ENCODE data around the gene RASSF3. TPM values are rescaled to one million over a fixed set of nuclear protein-coding genes. Genes with fewer than 3 reads are reported as not detected.
A peak's percentile ranks its signal among the peaks of the same experiment; 100 is the strongest.

RASSF3 gene
- total RNA-seq, 1 experiment from 2014 or later: 107 TPM

DNA sequence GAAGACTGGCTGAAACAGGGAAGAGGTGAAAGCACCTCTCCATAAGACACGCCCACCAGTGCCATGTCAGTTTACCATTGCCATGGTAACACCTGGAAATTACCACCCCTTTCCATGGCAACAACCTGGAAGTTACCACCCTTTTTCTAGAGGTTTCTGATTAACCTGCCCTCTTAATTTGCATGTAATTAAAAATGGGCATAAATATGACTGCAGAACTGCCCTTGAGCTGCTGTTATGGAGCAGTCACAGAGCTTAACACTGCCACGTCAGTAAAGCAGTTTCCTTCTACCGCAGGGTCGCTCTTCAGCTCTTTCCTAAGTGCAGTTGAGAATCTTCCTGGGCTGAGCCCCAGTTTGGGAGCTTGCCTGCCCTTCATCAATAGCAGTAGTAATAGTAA is 55.2 kb downstream of the RASSF3 start:
- Histone ChIP-seq H3K27me3 (ENCODE audit: control insufficient read depth, insufficient read depth, low read length) (no peaks in the 10 kb centered on the region), H3K27ac (ENCODE audit: low read length) (peak overlapping the region; percentile 98), H3K9me3 (ENCODE audit: control insufficient read depth, insufficient read depth, low read depth, low read length) (no peaks in the 10 kb centered on the region), H3K4me3 (ENCODE audit: low read depth in 2 of 2, low read length in 2 of 2) (peak overlapping the region in 1 of 2 experiments; percentile 36; a peak in 2 of 4 replicates), H3K4me1 (ENCODE audit: control insufficient read depth, insufficient read depth, low read length) (peaks cover 77% of the 10 kb centered on the region), H3K36me3 (ENCODE audit: control insufficient read depth, insufficient read depth, low read length) (no peaks in the 10 kb centered on the region)
- intact Hi-C loops (cut with micrococcal nuclease; ENCODE audit: unreplicated experiment): no loop called here
- ATAC-seq (peak; percentile 48), DNase-seq (ENCODE audit: low read depth, low spot score) (no peak)
- TF ChIP-seq TCF7L2 (IDR thresholded peaks at IDR 0.05; ENCODE audit: low read depth, low read length) (no peak), POLR2AphosphoS5 (IDR thresholded peaks at IDR 0.05; ENCODE audit: low read depth, low read length) (no peak), REST (IDR thresholded peaks at IDR 0.05; ENCODE audit: insufficient read depth in 1 of 2, low read depth in 2 of 2, low read length in 1 of 2) (no peak), CTCF (IDR thresholded peaks at IDR 0.05) (no peak), SIN3A (IDR thresholded peaks at IDR 0.05; ENCODE audit: borderline replicate concordance, insufficient read depth, low read depth, low read length) (no peak)
- in situ Hi-C loops (cut with HindIII; ENCODE audit: low pct_unique_long_range_greater_than_20kb, low sequenced_read_pairs): no loop called here
- POLR2A ChIA-PET: no interaction called here
- CTCF ChIA-PET: interaction anchor here (1.0 kb wide), 1 partner anchor 12 kb away, joined by 3 read pairs; no protein-coding TSS in a partner anchor
- BruUV-seq (replicated peaks): no TSS peak

DNA sequence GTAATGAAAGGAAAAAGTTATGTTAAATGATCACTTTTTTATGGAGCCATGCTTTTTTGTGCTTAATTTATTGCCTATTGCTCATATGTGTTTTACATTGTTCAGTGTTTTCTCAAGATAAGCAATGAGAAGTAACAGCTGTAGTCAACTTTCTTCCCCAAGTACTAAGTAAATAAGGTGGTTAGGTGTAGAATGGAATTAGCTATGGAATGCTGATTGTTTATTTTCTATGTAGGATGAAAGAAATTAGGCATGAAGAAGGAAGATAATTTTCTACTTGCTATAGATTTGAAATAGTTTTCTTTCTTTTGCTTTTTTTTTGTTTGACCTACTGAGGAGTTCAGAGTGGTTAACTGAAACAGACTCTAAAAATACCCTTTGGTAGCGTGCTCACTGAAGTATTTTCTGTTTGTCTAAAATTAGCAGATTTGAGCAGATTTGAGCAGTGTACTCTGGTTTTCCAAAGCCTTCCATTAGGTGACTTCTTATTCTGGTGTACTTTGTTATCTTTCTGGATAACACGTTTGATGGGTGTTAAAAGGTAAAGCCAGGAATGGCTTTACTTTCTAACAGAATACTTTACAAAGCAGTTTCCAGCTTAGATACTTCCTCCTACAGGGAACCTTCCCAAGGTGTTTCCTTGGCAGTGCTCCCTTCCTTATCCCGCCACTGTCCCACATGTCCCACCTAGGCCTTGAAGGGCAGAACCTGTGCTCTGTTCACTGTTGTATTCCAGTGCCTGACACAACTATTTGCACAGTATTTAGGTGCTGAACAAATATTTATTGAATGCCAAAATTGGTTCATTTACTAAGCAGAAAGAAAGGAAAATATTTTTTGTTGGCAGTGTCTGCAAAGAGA is 56.0 kb downstream of the RASSF3 start:
- in situ Hi-C loops (cut with HindIII; ENCODE audit: low pct_unique_long_range_greater_than_20kb, low sequenced_read_pairs): no loop called here
- Histone ChIP-seq H3K9me3 (ENCODE audit: control insufficient read depth, insufficient read depth, low read depth, low read length) (no peaks in the 10 kb centered on the region), H3K4me3 (ENCODE audit: low read depth in 2 of 2, low read length in 2 of 2) (peak overlapping the region in 1 of 2 experiments; percentile 36; a peak in 1 of 4 replicates), H3K4me1 (ENCODE audit: control insufficient read depth, insufficient read depth, low read length) (peaks cover 84% of the 10 kb centered on the region), H3K36me3 (ENCODE audit: control insufficient read depth, insufficient read depth, low read length) (no peaks in the 10 kb centered on the region), H3K27ac (ENCODE audit: low read length) (peak overlapping the region; percentile 98), H3K27me3 (ENCODE audit: control insufficient read depth, insufficient read depth, low read length) (no peaks in the 10 kb centered on the region)
- ChIA-PET POLR2A (no interaction called here), CTCF (interaction anchor here (1.0 kb wide), 1 partner anchor 11 kb away, joined by 3 read pairs; no protein-coding TSS in a partner anchor)
- BruUV-seq (replicated peaks): TSS peak; percentile 18
- TF ChIP-seq POLR2AphosphoS5 (IDR thresholded peaks at IDR 0.05; ENCODE audit: low read depth, low read length) (peak; percentile 20; the same call in 1 of the 2 replicates), REST (IDR thresholded peaks at IDR 0.05; ENCODE audit: insufficient read depth in 1 of 2, low read depth in 2 of 2, low read length in 1 of 2) (no peak), TCF7L2 (IDR thresholded peaks at IDR 0.05; ENCODE audit: low read depth, low read length) (peak; percentile 70), SIN3A (IDR thresholded peaks at IDR 0.05; ENCODE audit: borderline replicate concordance, insufficient read depth, low read depth, low read length) (no peak), CTCF (IDR thresholded peaks at IDR 0.05) (no peak)
- ATAC-seq: no peak
- DNase-seq (ENCODE audit: low read depth, low spot score): no peak
- intact Hi-C loops (cut with micrococcal nuclease; ENCODE audit: unreplicated experiment): loop anchor here (2.0 kb wide), 1 partner anchor 55 kb away; the partner anchor contains the start of gene RASSF3

Data from Panc1 (cell line).